ENCODE results near the gene OSMR.

GRCh38 chr5:38846379-38847011, 683 bp downstream of the OSMR start:
- no peak for TF ChIP-seq CTCF (conservative IDR thresholded peaks at IDR 0.05; ENCODE audit: low read length)
- no peak for TF ChIP-seq EZH2phosphoT487 (IDR thresholded peaks at IDR 0.05; ENCODE audit: borderline replicate concordance)

Data from Loucy (cell line).